Panc1 (cell line): ENCODE data around the gene LAMP5.

Experiments used
- POLR2AphosphoS5 ChIP-seq: IDR thresholded peaks from 2 replicates; pipeline ENCODE4 v1.6.1; 2012; ENCODE audit warnings: mild to moderate bottlenecking, low read depth, low read length, moderate library complexity
- TF ChIP-seq, protein P1 (sequence below): fragments of 450-650 bp; IDR thresholded peaks from 2 replicates; pipeline ENCODE4 v1.5.1; 2017; ENCODE audit warnings: mild to moderate bottlenecking
- TF ChIP-seq, protein P2 (sequence below), 2 experiments: IDR thresholded peaks; 2 replicates each; pipeline ENCODE4 v1.6.1; 2011 to 2012; ENCODE audit warnings: low read depth in 2 of 2, control low read depth in 1 of 2, low read length in 1 of 2, mild to moderate bottlenecking in 1 of 2, moderate library complexity in 1 of 2; ENCODE audit not compliant: insufficient read depth in 1 of 2

DNA sequence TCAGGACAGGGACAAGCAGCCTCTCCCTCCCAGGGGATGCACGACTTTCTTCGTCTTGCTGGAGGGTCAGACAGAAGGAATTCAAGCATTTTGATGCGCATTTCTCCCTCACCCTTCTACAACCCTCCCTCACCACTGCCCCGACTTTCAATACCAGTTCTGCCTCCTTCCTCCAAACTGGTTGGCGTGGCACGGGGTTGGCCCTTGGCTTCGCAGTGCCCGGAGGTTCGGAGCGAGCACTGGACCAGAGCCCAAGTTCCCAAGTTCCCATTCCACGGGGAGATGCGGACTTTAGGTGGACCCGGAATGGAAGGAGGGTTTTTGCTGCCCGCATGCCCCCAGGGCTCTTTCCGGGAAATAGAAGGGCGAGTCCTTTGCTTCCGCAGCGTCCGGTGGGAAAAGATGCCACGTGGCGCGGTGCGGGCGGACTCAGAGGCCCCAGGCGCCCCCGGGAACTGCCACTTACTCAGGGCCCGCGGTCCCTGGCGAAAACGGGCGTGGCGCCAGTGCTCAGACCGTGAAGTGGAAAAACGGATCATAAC is 8.0 kb upstream of the LAMP5 start:
- TF ChIP-seq, protein P1, sequence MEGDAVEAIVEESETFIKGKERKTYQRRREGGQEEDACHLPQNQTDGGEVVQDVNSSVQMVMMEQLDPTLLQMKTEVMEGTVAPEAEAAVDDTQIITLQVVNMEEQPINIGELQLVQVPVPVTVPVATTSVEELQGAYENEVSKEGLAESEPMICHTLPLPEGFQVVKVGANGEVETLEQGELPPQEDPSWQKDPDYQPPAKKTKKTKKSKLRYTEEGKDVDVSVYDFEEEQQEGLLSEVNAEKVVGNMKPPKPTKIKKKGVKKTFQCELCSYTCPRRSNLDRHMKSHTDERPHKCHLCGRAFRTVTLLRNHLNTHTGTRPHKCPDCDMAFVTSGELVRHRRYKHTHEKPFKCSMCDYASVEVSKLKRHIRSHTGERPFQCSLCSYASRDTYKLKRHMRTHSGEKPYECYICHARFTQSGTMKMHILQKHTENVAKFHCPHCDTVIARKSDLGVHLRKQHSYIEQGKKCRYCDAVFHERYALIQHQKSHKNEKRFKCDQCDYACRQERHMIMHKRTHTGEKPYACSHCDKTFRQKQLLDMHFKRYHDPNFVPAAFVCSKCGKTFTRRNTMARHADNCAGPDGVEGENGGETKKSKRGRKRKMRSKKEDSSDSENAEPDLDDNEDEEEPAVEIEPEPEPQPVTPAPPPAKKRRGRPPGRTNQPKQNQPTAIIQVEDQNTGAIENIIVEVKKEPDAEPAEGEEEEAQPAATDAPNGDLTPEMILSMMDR = no peak
- TF ChIP-seq, protein P2, sequence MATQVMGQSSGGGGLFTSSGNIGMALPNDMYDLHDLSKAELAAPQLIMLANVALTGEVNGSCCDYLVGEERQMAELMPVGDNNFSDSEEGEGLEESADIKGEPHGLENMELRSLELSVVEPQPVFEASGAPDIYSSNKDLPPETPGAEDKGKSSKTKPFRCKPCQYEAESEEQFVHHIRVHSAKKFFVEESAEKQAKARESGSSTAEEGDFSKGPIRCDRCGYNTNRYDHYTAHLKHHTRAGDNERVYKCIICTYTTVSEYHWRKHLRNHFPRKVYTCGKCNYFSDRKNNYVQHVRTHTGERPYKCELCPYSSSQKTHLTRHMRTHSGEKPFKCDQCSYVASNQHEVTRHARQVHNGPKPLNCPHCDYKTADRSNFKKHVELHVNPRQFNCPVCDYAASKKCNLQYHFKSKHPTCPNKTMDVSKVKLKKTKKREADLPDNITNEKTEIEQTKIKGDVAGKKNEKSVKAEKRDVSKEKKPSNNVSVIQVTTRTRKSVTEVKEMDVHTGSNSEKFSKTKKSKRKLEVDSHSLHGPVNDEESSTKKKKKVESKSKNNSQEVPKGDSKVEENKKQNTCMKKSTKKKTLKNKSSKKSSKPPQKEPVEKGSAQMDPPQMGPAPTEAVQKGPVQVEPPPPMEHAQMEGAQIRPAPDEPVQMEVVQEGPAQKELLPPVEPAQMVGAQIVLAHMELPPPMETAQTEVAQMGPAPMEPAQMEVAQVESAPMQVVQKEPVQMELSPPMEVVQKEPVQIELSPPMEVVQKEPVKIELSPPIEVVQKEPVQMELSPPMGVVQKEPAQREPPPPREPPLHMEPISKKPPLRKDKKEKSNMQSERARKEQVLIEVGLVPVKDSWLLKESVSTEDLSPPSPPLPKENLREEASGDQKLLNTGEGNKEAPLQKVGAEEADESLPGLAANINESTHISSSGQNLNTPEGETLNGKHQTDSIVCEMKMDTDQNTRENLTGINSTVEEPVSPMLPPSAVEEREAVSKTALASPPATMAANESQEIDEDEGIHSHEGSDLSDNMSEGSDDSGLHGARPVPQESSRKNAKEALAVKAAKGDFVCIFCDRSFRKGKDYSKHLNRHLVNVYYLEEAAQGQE (IDR thresholded peaks at IDR 0.05; ENCODE audit: insufficient read depth in 1 of 2, low read depth in 2 of 2, low read length in 1 of 2) = no peak
- no peak for TF ChIP-seq POLR2AphosphoS5
